GM12878 (cell line): Measurements from ENCODE around the gene SLC6A17.

Source experiments
- CREB1 ChIP-seq: IDR thresholded peaks from 2 replicates; pipeline ENCODE4 v1.6.1; 2012; ENCODE audit warnings: low read depth, mild to moderate bottlenecking, inconsistent platforms
- CTCF ChIP-seq, 3 experiments: IDR thresholded peaks in 2 of 3; conservative IDR thresholded peaks in 1 of 3; 2 replicates each; pipeline ENCODE4 v1.5.1; 2011; ENCODE audit warnings: low read depth in 3 of 3, low read length in 3 of 3, mild to moderate bottlenecking in 3 of 3, control low read depth in 2 of 3, moderate library complexity in 2 of 3, inconsistent platforms in 1 of 3, mixed read lengths in 1 of 3; ENCODE audit not compliant: control insufficient read depth in 2 of 3, insufficient read depth in 1 of 3; ENCODE audit errors: extremely low read depth in 1 of 3
- FOXK2 ChIP-seq: fragments of 450-650 bp; IDR thresholded peaks from 2 replicates; pipeline ENCODE4 v1.6.1; 2017; ENCODE audit warnings: mild to moderate bottlenecking, moderate library complexity
- NFYB ChIP-seq: IDR thresholded peaks from 2 replicates; pipeline ENCODE4 v1.6.1; 2011; ENCODE audit warnings: low read depth, mild to moderate bottlenecking, low read length, improper control_type of control experiment, moderate library complexity; ENCODE audit not compliant: insufficient read depth
- POLR2A ChIP-seq: IDR thresholded peaks from 2 replicates; pipeline ENCODE4 v1.6.1; 2011; ENCODE audit warnings: low read depth, mild to moderate bottlenecking, low read length
- RBBP5 ChIP-seq: fragments of 200-600 bp; sonication (generic); conservative IDR thresholded peaks from 2 replicates; pipeline ENCODE4 v1.6.1; 2016
- SP1 ChIP-seq: IDR thresholded peaks from one replicate; pipeline ENCODE4 v1.6.1; 2011; ENCODE audit warnings: low read depth, low read length
- USF1 ChIP-seq: IDR thresholded peaks from 2 replicates; pipeline ENCODE4 v1.6.1; 2011; ENCODE audit warnings: borderline replicate concordance, low read depth, mild to moderate bottlenecking, moderate library complexity, mixed read lengths, low read length; ENCODE audit not compliant: insufficient read depth; ENCODE audit errors: extremely low read length
- ZBTB11 ChIP-seq: fragments of 450-650 bp; formaldehyde crosslinking; IDR thresholded peaks from 2 replicates; pipeline ENCODE4 v1.5.0; 2022; ENCODE audit warnings: mild to moderate bottlenecking, missing genetic modification characterization
- ZNF687 ChIP-seq: fragments of 450-650 bp; IDR thresholded peaks from 2 replicates; pipeline ENCODE4 v1.6.1; 2017; ENCODE audit warnings: mild to moderate bottlenecking, moderate library complexity
- ZZZ3 ChIP-seq: IDR thresholded peaks from 2 replicates; pipeline ENCODE4 v1.6.1; 2011; ENCODE audit warnings: low read depth; ENCODE audit not compliant: control insufficient read depth, insufficient read length

GRCh38 chr1:110161165-110161564 lies 10.9 kb downstream of the SLC6A17 start:
- no peak for TF ChIP-seq SP1
- no peak for TF ChIP-seq ZNF687
- no peak for TF ChIP-seq POLR2A
- TF ChIP-seq USF1, result no peak
- no peak for TF ChIP-seq NFYB
- TF ChIP-seq CTCF (IDR thresholded peaks at IDR 0.05 in 2 of 3, conservative IDR thresholded peaks at IDR 0.05 in 1 of 3; ENCODE audit: control insufficient read depth in 2 of 3, extremely low read depth in 1 of 3, insufficient read depth in 1 of 3, low read depth in 3 of 3, low read length in 3 of 3), result no peak
- TF ChIP-seq ZZZ3, result no peak
- TF ChIP-seq CREB1, result no peak
- no peak for TF ChIP-seq FOXK2
- no peak for TF ChIP-seq ZBTB11 (CRISPR knock-in tag)
- no peak for TF ChIP-seq RBBP5
